SU-DHL-6 (cell line): ENCODE results near the gene CAPG.

Source experiments
- CTCF ChIP-seq: fragments of 200-600 bp; sonication (generic); IDR thresholded peaks from one replicate; pipeline ENCODE4 v1.5.1; 2017; ENCODE audit warnings: antibody characterized with exemption, mild to moderate bottlenecking, low read length, moderate library complexity; ENCODE audit not compliant: insufficient read depth, poor library complexity, severe bottlenecking
- EZH2phosphoT487 ChIP-seq: fragments of 200-600 bp; sonication (generic), shearing (Covaris generic); conservative IDR thresholded peaks from 2 replicates; pipeline ENCODE4 v1.6.1; 2018; ENCODE audit warnings: mild to moderate bottlenecking, antibody characterized with exemption, low read length, moderate library complexity, mixed read lengths

GRCh38 chr2:85411405-85411748, 1.2 kb upstream of the CAPG start:
- TF ChIP-seq CTCF = no peak
- TF ChIP-seq EZH2phosphoT487 = no peak
